Suprapubic skin (tissue), 4 donors: ENCODE measurements around the gene HIRIP3. TPM values are rescaled to one million over a fixed set of nuclear protein-coding genes. Genes with fewer than 3 reads are reported as not detected.
A peak's percentile ranks its signal among the peaks of the same experiment; 100 is the strongest.

Experiments used
- DNase-seq, 2 donors: peaks; one replicate each; pipeline ENCODE4 v3.0.0-alpha.2; 2019; ENCODE audit warnings: low spot score in 2 of 2
- H3K27ac ChIP-seq: fragments of 200-600 bp; sonication (generic); one replicate; pipeline ENCODE4 v1.5.1; 2019
- H3K27me3 ChIP-seq: fragments of 200-600 bp; sonication (generic); one replicate; pipeline ENCODE4 v1.5.1; 2019
- H3K36me3 ChIP-seq: fragments of 200-600 bp; sonication (generic); one replicate; pipeline ENCODE4 v1.5.1; 2019
- H3K4me1 ChIP-seq: fragments of 200-600 bp; sonication (generic); one replicate; pipeline ENCODE4 v1.5.1; 2019
- H3K4me3 ChIP-seq: fragments of 200-600 bp; sonication (generic); one replicate; pipeline ENCODE4 v1.5.1; 2019; ENCODE audit warnings: mild to moderate bottlenecking
- H3K9me3 ChIP-seq: fragments of 200-600 bp; sonication (generic); one replicate; pipeline ENCODE4 v1.5.1; 2019
- CTCF ChIP-seq, 2 donors: fragments of 200-600 bp in 1 of 2; fragments of 450-650 bp in 1 of 2; sonication (generic) in 1 of 2; IDR thresholded peaks; one replicate each; pipeline ENCODE4 v1.5.1; 2016 to 2019; ENCODE audit warnings: antibody characterized with exemption in 2 of 2, mild to moderate bottlenecking in 1 of 2, moderate library complexity in 1 of 2
- EP300 ChIP-seq: sonication (generic); formaldehyde crosslinking; IDR thresholded peaks from one replicate; pipeline ENCODE4 v1.6.1; 2017; ENCODE audit warnings: antibody characterized with exemption
- POLR2A ChIP-seq, 2 donors: fragments of 450-650 bp; IDR thresholded peaks; one replicate each; pipeline ENCODE4 v1.6.1; 2017; ENCODE audit warnings: antibody characterized with exemption in 2 of 2, mild to moderate bottlenecking in 2 of 2, moderate library complexity in 2 of 2
- POLR2AphosphoS5 ChIP-seq, 3 donors: sonication (generic); formaldehyde crosslinking; IDR thresholded peaks; one replicate each; pipeline ENCODE4 v1.6.1; 2017; ENCODE audit warnings: antibody characterized with exemption in 3 of 3
- WGBS: methylation state at CpG from one replicate; pipeline ENCODE4 v1.1.5; 2018; 5-methylcytosine and 5-hydroxymethylcytosine counted together
- total RNA-seq, 4 donors: library from RNA; depleted of rRNA; stranded (reverse); fragments of >200 nt; gene quantifications; one replicate each; pipeline ENCODE4 v1.1.0, GENCODE V29; 2016

The HIRIP3 gene
- total RNA-seq, 4 donors from 2014 or later, result 14.6 to 29.3 (median 21.7) TPM

GRCh38 chr16:29974291-29975133 lies 20.9 kb downstream of the HIRIP3 start:
- H3K9me3 ChIP-seq, result no peaks in the 10 kb centered on the region
- DNase-seq, result peak in 1 of 2 donors; percentile 70
- H3K27ac ChIP-seq, result peak overlapping the region; percentile 95
- peaks cover 47% of the 10 kb centered on the region for H3K4me1 ChIP-seq
- H3K4me3 ChIP-seq, result peak overlapping the region; percentile 96
- H3K27me3 ChIP-seq, result no peaks in the 10 kb centered on the region
- TF ChIP-seq POLR2AphosphoS5 (IDR thresholded peaks at IDR 0.05) (no peak), EP300 (no peak), POLR2A (IDR thresholded peaks at IDR 0.05) (no peak), CTCF (IDR thresholded peaks at IDR 0.05) (no peak)
- WGBS, result 4% methylated on average over 24 of the region's 31 CpGs
- peaks cover 42% of the 10 kb centered on the region for H3K36me3 ChIP-seq

GRCh38 chr16:29973384-29974246 lies 21.8 kb downstream of the HIRIP3 start, which contains the start of gene TAOK2:
TAOK2 (plus strand) TSS chr16:29973868; CDS start chr16:29977773, 3,905 bp downstream.
- 3% methylated on average over 51 of the region's 75 CpGs for WGBS
- peak within 1 kb of the TSS; percentile 96 for H3K4me3 ChIP-seq
- TF ChIP-seq CTCF (IDR thresholded peaks at IDR 0.05) (no peak), POLR2A (IDR thresholded peaks at IDR 0.05) (peak in 1 of 2 donors; percentile 69), POLR2AphosphoS5 (IDR thresholded peaks at IDR 0.05) (peak in 2 of 3 donors; percentile 67)
- H3K4me1 ChIP-seq, result peaks cover 47% of the 10 kb centered on the region
- peak; percentile 98 to 99 for DNase-seq
- peak within 1 kb of the TSS; percentile 95 for H3K27ac ChIP-seq
- H3K9me3 ChIP-seq, result no peaks in the 10 kb centered on the region
- H3K36me3 ChIP-seq, result peaks cover 42% of the 10 kb centered on the region
- no peaks in the 10 kb centered on the region for H3K27me3 ChIP-seq

GRCh38 chr16:29972992-29973383 lies 22.4 kb downstream of the HIRIP3 start:
- Histone ChIP-seq H3K27me3 (no peaks in the 10 kb centered on the region), H3K4me3 (peak overlapping the region; percentile 96), H3K9me3 (no peaks in the 10 kb centered on the region), H3K36me3 (peaks cover 42% of the 10 kb centered on the region), H3K27ac (peak overlapping the region; percentile 95), H3K4me1 (peaks cover 43% of the 10 kb centered on the region)
- DNase-seq, result no peak
- 63% methylated on average over 6 of the region's 6 CpGs for WGBS
- TF ChIP-seq POLR2A (IDR thresholded peaks at IDR 0.05) (no peak), EP300 (no peak), CTCF (IDR thresholded peaks at IDR 0.05) (no peak), POLR2AphosphoS5 (IDR thresholded peaks at IDR 0.05) (no peak)

GRCh38 chr16:29972500-29972899 lies 22.9 kb downstream of the HIRIP3 start:
- TF ChIP-seq CTCF (IDR thresholded peaks at IDR 0.05) (no peak), EP300 (no peak), POLR2AphosphoS5 (IDR thresholded peaks at IDR 0.05) (no peak), POLR2A (IDR thresholded peaks at IDR 0.05) (no peak)
- no peaks in the 10 kb centered on the region for H3K9me3 ChIP-seq
- DNase-seq, result no peak
- no peak overlapping the region for H3K4me3 ChIP-seq
- peaks cover 38% of the 10 kb centered on the region for H3K4me1 ChIP-seq
- H3K36me3 ChIP-seq, result peaks cover 40% of the 10 kb centered on the region
- no peaks in the 10 kb centered on the region for H3K27me3 ChIP-seq
- H3K27ac ChIP-seq, result no peak overlapping the region
- WGBS, result 92% methylated on average over 1 of the region's 1 CpG

- H3K36me3 ChIP-seq, result peaks cover 35% of the 10 kb centered on the region
- H3K9me3 ChIP-seq, result no peaks in the 10 kb centered on the region
- no peak overlapping the region for H3K4me3 ChIP-seq
- H3K4me1 ChIP-seq, result peaks cover 27% of the 10 kb centered on the region
- no peak for DNase-seq
- H3K27me3 ChIP-seq, result no peaks in the 10 kb centered on the region
- TF ChIP-seq POLR2AphosphoS5 (IDR thresholded peaks at IDR 0.05), result no peak
- no peak for TF ChIP-seq EP300
- TF ChIP-seq CTCF (IDR thresholded peaks at IDR 0.05), result no peak
- TF ChIP-seq POLR2A (IDR thresholded peaks at IDR 0.05), result no peak
- WGBS, result 79% methylated on average over 7 of the region's 8 CpGs
- H3K27ac ChIP-seq, result no peak overlapping the region
Measured at GRCh38 chr16:29971304-29971703, 24.1 kb downstream of the HIRIP3 start.
